Loucy (cell line): Measurements from ENCODE around the gene KMT2E.

Experiments
- EZH2phosphoT487 ChIP-seq: fragments of 200-600 bp; IDR thresholded peaks from 2 replicates; pipeline ENCODE4 v1.6.1; 2018; ENCODE audit warnings: antibody characterized with exemption, mild to moderate bottlenecking, moderate library complexity, borderline replicate concordance
- TF ChIP-seq, protein P1 (sequence below): fragments of 200-600 bp; sonication (generic); conservative IDR thresholded peaks from 2 replicates; pipeline ENCODE4 v1.5.1; 2014; ENCODE audit warnings: mild to moderate bottlenecking, antibody characterized with exemption, low read length

GRCh38 chr7:105011831-105012502, 2.0 kb upstream of the KMT2E start:
- TF ChIP-seq, protein P1, sequence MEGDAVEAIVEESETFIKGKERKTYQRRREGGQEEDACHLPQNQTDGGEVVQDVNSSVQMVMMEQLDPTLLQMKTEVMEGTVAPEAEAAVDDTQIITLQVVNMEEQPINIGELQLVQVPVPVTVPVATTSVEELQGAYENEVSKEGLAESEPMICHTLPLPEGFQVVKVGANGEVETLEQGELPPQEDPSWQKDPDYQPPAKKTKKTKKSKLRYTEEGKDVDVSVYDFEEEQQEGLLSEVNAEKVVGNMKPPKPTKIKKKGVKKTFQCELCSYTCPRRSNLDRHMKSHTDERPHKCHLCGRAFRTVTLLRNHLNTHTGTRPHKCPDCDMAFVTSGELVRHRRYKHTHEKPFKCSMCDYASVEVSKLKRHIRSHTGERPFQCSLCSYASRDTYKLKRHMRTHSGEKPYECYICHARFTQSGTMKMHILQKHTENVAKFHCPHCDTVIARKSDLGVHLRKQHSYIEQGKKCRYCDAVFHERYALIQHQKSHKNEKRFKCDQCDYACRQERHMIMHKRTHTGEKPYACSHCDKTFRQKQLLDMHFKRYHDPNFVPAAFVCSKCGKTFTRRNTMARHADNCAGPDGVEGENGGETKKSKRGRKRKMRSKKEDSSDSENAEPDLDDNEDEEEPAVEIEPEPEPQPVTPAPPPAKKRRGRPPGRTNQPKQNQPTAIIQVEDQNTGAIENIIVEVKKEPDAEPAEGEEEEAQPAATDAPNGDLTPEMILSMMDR: no peak
- no peak for TF ChIP-seq EZH2phosphoT487
